GM18873 (cell line): Measurements from ENCODE around the gene ZNF32.

Experiments
- ATAC-seq: cut with Tn5 transposase; IDR thresholded peaks from one replicate; pipeline ENCODE4 v1.9.1; 2021; ENCODE audit warnings: mild to moderate bottlenecking, moderate library complexity, moderate number of reproducible peaks; ENCODE audit not compliant: unreplicated experiment, low FRiP score

ZNF32 gene

DNA sequence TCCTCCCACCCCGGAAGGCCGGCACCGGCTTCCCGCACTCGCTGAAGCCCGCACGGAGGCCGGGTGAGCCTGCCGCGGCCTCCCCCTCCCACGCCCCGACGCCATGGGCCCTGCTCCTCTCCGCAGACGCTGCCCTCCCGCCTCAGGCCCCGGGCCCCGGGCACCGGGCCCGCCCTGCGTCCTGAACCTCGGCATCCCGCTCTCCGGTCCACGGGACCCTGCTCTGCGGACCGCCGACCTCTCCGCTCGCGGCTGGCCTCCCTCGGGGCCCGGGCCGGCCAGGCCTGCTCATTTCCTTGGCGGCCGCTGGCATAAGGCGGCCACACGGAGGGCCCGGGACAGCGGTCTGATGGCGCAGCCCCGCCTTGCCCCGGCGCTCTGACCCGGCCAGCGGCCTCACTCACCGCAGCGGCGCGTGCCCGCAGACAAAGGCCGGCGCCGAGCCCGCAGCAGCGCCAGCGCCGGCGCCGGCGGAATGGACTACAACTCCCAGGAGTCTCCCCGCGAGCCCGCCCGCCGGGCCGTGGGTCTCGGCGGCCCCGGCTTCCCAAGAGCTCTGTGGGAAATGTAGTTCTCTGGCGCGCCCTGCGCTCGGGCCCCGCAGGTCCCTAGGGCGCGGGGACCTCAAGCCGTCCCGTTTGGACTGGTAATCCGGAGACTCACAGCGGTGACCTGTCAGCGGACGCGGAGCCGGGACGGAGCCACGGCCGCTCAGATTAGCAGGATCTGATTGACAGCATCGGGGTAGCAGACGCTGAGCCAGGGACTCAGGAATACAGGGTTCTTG lies at the start of gene ZNF32:
Gene ZNF32, minus strand, starts transcription at position 484 of the 787 bp plus-strand sequence. CDS start 2,748 bp downstream, outside the sequence.
- ATAC-seq, result peak; percentile 98

- no peak for ATAC-seq
Measured at GRCh38 chr10:43698156-43698555, 49.5 kb upstream of the ZNF32 start.

GRCh38 chr10:43696909-43697483 lies 48.3 kb upstream of the ZNF32 start:
- no peak for ATAC-seq

DNA sequence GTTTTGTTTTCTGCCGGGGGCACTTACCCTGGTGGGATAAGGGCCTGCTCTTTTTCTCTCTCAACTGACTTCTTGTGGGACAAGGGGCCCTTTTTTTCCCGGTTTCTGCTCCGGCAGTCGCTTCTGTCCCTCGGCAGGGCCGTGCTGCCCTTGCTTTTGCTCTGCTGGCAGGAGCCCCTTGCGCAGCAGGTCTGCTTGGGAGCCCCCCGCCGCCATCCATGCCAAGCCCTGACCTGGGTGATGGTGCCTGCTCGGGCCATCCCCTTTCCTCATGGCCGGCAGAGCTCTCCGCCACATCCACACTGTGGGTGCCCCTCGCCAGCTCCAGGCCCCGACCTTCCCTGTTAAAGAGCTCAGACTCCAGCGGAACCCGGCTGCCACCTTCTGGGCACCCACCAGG lies 47.0 kb upstream of the ZNF32 start:
- no peak for ATAC-seq

GRCh38 chr10:43695321-43695720 lies 46.6 kb upstream of the ZNF32 start:
- ATAC-seq, result no peak

- no peak for ATAC-seq
Measured at GRCh38 chr10:43694526-43694925, 45.8 kb upstream of the ZNF32 start.

GRCh38 chr10:43693602-43694001 lies 44.9 kb upstream of the ZNF32 start:
- ATAC-seq, result no peak

- no peak for ATAC-seq
Measured at GRCh38 chr10:43692051-43692825, 43.6 kb upstream of the ZNF32 start.

- no peak for ATAC-seq
Measured at GRCh38 chr10:43691485-43691884, 42.8 kb upstream of the ZNF32 start.

DNA sequence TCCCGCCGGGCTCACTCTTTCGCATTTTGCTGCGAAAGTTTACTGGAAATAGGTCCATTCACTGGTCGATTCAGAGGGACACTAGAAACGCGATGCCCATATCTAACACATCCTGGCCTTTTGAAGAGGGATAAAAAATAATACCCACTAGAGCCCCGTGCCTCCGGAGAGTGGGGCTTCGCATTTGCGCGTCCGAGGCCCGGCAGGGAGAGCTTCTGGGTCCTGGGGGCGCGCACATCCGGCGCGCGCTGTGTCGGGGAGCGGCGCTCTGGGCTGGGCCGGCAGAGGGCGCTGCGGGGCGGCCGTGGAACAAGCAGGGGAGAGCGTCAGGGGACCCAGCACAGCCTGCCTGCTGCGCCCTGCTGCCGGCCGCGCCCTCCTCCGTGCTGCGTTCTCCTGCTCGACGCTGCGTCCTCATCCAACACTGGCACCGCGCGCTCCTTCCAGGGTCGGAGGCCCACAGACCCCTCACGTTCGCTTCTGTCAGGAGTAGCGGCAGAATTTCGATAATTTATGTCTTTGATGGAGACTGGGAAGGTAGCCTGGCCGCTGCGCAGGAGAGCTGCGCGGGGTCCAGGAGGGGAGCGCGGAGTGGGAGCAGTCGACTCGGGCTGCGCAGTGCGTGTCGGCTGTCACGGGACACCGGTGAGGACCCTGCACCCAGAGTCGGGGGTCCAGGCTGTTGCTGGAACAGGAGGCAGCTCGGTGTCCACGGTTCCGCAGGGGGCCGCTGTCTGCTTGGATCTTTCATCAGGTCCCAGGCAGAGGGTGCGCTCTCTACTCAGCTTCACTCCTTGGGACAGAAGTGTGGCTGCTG lies 41.5 kb upstream of the ZNF32 start:
- peak; percentile 86 for ATAC-seq

GRCh38 chr10:43689618-43689954 lies 40.9 kb upstream of the ZNF32 start:
- peak; percentile 36 for ATAC-seq

GRCh38 chr10:43689007-43689491 lies 40.4 kb upstream of the ZNF32 start:
- no peak for ATAC-seq

- ATAC-seq, result no peak
Measured at GRCh38 chr10:43688348-43688892, 39.7 kb upstream of the ZNF32 start.

GRCh38 chr10:43687373-43687772 lies 38.7 kb upstream of the ZNF32 start:
- no peak for ATAC-seq

DNA sequence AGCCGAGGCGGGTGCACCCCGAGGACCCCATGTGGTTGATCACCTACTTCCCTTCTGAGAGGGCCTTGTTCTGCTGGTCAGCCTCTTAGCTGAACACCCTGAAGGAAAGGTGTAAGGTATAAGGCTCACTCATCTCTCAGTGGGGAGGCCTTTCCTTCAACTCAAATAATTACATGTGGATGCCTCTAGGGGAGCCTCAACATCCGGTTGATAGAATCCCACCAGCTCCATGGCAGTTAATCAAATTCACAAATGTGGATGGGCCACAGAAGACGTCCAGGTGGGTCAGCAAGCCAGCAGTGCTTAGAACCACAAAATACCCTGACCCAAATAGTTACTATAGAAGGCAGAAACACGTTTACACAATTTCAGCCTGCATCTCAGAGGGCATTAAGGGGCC lies 37.7 kb upstream of the ZNF32 start:
- ATAC-seq, result no peak

- ATAC-seq, result no peak
Measured at GRCh38 chr10:43685744-43686143, 37.1 kb upstream of the ZNF32 start.

GRCh38 chr10:43684292-43684559 lies 35.5 kb upstream of the ZNF32 start:
- no peak for ATAC-seq

DNA sequence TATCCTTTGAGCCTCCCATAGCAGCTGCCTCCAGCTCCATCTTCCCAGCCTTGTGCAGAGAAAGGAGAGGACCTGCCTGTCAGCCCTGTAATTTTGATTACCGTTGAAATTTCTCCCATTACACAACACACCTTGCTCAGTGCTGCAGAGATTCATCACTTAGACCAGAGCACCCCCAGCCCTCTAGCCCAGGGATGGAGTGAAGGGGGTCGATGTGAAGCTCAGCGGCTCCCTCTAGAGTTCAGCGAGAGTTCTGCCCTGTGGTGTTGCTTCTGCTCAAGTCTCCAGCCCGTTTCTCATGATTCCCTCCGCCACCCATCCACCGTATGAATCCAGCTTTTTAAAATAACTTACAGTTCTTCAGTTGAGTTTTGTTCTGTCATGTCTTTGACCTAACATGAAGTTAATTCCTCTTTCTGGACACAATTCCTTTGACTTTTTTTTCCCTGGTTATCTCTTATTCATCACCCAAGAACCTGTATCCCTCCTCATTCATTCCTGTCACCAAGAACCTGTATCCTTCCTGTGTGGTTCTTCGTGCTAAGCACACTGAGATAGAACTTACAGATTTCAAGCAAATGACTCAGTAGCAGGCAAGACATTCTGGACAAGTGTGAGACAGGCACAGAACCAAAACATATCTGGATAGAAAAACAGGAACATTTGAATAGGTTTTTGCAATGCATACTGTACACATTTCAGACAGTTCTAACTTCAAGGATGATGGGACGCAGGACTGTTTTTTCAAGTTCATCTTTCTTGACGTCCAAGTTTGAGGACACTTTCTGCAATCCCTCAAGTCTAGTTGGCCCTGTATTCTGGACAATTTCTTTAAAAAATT lies 35.0 kb upstream of the ZNF32 start:
- no peak for ATAC-seq

DNA sequence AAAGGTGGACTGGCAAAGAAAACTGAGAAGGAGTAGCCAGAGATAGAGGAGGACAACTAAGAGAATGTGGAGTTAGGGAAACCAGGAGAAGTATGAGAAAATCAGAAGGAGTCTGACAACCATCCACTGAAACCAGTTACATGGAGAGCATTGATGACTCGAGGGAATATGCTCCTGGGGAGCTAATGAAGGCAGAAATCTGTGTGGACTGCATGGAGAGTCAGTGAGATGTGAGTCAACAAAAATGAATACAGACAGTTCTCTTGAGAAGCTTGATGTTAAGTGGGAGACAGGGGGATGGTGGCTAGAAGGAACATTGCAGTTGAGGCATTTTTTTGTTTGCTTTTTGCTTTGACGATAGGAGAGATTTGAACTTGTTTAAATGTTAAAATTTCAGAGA lies 34.3 kb upstream of the ZNF32 start:
- no peak for ATAC-seq

- no peak for ATAC-seq
Measured at GRCh38 chr10:43681721-43682120, 33.0 kb upstream of the ZNF32 start.
